Lower leg skin (tissue), 3 donors: ENCODE results near the gene BMF.

Experiments used
- POLR2A ChIP-seq, 2 donors: fragments of 450-650 bp; IDR thresholded peaks; one replicate each; pipeline ENCODE4 v1.6.1; 2016 to 2017; ENCODE audit warnings: antibody characterized with exemption in 2 of 2, mild to moderate bottlenecking in 1 of 2, moderate library complexity in 1 of 2
- TF ChIP-seq, protein P1 (sequence below), 3 donors: fragments of 450-650 bp; IDR thresholded peaks; one replicate each; pipeline ENCODE4 v1.5.1; 2016; ENCODE audit warnings: antibody characterized with exemption in 3 of 3, mild to moderate bottlenecking in 3 of 3, moderate library complexity in 2 of 3

DNA sequence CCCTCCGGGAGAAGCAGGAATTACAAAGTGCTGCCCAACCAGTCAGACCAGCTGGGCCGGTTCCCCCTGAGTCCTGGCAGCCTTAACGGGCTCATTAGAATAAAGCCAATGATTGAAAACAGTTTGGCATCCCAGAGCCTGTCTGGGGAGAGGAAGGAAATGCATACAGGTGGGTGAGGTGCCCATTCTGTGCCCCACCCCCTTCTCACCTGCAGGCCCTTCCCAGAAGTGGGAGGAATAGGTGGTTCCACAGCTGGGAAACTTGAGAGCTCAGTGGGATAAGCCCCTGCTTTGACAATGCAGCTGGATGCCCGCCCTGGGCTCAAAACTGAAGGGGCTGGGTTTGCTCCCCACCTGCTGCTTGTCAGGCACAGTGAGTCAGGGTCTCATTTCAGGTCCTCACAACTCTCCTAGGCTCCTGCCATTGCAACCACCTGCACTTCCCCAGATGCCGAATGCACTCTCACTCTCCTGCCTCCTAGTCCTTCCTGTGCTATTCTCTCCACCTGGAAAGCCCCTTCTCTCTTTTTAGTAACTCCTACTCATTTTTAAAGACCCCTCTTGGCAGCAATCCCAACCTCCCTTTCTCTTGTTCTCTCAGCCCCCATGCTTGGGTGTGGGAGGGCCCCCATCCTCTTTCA is 46.7 kb upstream of the BMF start:
- TF ChIP-seq, protein P1, sequence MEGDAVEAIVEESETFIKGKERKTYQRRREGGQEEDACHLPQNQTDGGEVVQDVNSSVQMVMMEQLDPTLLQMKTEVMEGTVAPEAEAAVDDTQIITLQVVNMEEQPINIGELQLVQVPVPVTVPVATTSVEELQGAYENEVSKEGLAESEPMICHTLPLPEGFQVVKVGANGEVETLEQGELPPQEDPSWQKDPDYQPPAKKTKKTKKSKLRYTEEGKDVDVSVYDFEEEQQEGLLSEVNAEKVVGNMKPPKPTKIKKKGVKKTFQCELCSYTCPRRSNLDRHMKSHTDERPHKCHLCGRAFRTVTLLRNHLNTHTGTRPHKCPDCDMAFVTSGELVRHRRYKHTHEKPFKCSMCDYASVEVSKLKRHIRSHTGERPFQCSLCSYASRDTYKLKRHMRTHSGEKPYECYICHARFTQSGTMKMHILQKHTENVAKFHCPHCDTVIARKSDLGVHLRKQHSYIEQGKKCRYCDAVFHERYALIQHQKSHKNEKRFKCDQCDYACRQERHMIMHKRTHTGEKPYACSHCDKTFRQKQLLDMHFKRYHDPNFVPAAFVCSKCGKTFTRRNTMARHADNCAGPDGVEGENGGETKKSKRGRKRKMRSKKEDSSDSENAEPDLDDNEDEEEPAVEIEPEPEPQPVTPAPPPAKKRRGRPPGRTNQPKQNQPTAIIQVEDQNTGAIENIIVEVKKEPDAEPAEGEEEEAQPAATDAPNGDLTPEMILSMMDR (IDR thresholded peaks at IDR 0.05): no peak
- no peak for TF ChIP-seq POLR2A (IDR thresholded peaks at IDR 0.05)
